ES-I3 (cell line): ENCODE results near the gene ANKS1B.
"Not testable (repeated sequence)": the region's sequence is repeated elsewhere in the genome, so short reads cannot be mapped to it uniquely, and the experiment has no call there.

Experiments
- H3K36me3 ChIP-seq: 2 replicates; pipeline ENCODE4 v1.6.1; 2013; ENCODE audit warnings: mild to moderate bottlenecking, low read length, control low read depth, moderate library complexity; ENCODE audit not compliant: insufficient read depth
- H3K4me1 ChIP-seq: 2 replicates; pipeline ENCODE4 v1.6.1; 2013; ENCODE audit warnings: mild to moderate bottlenecking, control low read depth, low read length; ENCODE audit not compliant: insufficient read depth
- H3K9ac ChIP-seq: 2 replicates; pipeline ENCODE4 v1.6.1; 2013; ENCODE audit warnings: low read depth, mild to moderate bottlenecking, low read length, moderate library complexity
- H3K9me3 ChIP-seq: 2 replicates; pipeline ENCODE4 v1.6.1; 2013; ENCODE audit warnings: mild to moderate bottlenecking, low read length, moderate library complexity; ENCODE audit not compliant: control insufficient read depth, insufficient read depth

The ANKS1B gene

DNA sequence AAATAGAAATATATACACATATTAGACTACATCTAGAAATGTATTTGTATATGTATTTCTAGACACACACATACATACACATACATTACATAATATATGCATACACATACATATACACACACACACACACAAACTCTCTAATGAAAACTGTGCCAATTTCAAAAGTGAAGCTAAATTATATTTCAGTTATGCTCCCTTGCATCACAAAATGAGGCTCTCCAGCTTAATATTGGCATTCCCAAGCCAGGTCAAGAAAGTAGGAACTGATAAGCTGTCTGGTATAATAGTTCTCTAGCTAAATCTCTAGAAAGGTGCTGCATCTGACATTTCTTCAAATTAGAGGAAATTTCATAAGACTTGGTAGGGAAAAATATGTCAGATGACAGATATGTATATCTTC lies 280.3 kb downstream of the ANKS1B start:
- Histone ChIP-seq H3K36me3 (no peaks in the 10 kb centered on the region), H3K9ac (no peak overlapping the region), H3K9me3 (no peaks in the 10 kb centered on the region), H3K4me1 (no peaks in the 10 kb centered on the region)

DNA sequence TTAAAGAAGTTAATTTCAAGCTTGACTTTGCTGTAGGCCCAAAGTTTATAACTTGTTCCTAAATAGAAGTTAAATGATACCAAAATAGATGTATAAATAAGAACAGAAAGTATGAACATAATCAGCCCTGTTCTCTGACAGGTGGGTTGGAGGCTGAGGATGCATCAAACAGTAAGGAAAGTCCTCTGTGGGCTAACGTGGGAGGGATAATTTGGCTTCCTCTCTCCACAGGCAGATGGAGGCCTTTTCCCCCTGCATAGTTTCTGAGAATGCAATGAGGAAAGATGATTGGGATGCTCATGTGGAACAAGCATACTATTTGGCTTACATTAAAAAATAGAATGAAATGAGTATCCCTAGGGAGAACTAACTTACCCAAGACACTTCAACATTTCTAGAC lies 280.7 kb downstream of the ANKS1B start:
- no peak overlapping the region for H3K9ac ChIP-seq
- H3K36me3 ChIP-seq = no peaks in the 10 kb centered on the region
- H3K4me1 ChIP-seq = no peaks in the 10 kb centered on the region
- no peaks in the 10 kb centered on the region for H3K9me3 ChIP-seq

DNA sequence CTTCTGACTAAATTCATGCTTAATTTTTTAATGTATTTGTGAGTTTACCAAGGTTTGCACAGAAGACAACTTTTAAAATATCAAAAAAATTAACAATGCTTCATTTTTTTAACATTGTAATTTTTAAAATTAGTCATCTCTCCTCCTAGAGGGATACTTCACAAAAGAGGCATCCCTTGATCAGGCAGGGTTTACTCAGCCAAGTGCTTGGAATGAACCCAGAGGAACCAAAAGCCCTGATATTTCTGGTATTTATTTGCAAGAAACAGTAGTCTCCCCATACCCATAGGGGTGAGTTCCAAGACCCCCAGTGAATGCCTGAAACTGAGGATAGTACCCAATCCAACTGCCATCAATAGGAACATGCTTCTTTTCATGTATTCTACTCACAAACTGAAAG lies 284.7 kb downstream of the ANKS1B start:
- H3K9me3 ChIP-seq = no peaks in the 10 kb centered on the region
- H3K9ac ChIP-seq = no peak overlapping the region
- no peaks in the 10 kb centered on the region for H3K36me3 ChIP-seq
- H3K4me1 ChIP-seq = no peaks in the 10 kb centered on the region

DNA sequence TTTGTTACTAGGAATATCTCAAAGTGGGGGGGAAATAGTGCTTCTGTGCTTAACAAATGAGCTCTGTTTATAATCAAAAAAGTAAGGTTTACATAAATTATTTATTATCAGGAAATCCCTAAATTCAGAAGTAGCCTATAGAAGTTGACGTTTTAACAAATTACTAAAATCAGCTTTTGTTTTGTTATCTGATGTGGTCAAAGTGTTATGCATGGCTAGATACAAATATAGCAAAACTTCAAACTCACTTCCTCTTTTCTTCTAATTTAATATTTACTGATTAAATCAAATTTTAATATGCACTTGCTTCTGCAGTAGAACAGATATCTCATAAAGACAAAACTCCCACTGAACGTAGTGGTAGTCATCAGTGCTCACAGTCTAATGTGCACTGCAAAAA lies 289.7 kb downstream of the ANKS1B start:
- H3K9ac ChIP-seq = no peak overlapping the region
- no peaks in the 10 kb centered on the region for H3K36me3 ChIP-seq
- H3K9me3 ChIP-seq = no peaks in the 10 kb centered on the region; the same call in 1 of the 2 replicates
- no peaks in the 10 kb centered on the region for H3K4me1 ChIP-seq

DNA sequence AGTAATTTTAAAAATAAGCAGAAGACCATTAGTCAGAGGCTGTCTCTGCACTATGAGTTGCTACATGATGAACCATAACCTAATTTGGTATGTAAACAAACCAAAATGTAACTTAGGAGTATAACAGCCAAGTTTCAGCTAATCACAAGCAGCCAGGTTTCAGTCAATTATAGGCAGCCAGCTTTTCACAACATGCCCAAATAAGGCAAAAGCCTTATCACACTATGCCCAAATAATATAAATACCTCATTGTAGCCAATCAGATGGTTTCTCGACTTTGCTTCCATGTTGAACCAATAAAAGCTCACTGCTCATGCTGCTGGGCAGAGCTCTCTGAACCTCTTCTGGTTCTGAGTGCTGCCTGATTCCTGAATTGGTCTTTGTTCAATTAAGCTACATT lies 298.6 kb downstream of the ANKS1B start:
- no peaks in the 10 kb centered on the region for H3K4me1 ChIP-seq
- H3K36me3 ChIP-seq = no peaks in the 10 kb centered on the region
- H3K9ac ChIP-seq = no peak overlapping the region
- no peaks in the 10 kb centered on the region; the same call in 1 of the 2 replicates for H3K9me3 ChIP-seq

DNA sequence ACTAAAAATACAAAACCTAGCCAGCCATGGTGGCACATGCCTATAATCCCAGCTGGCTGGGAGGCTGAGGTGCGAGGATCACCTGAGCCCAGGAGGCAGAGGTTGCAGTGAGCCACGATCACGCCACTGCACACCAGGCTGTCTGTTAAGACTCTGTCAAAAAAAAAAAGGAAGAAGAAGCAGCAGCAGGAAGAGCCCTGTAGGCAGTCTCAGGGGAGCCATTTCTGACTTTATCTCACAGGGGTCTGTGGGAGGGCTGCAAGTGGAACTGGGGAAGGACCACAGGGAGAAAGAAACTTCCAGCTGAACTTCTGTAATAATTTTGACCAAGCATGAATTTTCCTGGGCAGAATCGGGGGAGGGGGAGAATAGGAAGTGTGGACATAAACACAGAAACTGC lies 304.5 kb downstream of the ANKS1B start:
- Histone ChIP-seq H3K4me1 (no peaks in the 10 kb centered on the region), H3K9me3 (peaks cover 2% of the 10 kb centered on the region; the same call in 1 of the 2 replicates), H3K9ac (no peak overlapping the region), H3K36me3 (no peaks in the 10 kb centered on the region)

DNA sequence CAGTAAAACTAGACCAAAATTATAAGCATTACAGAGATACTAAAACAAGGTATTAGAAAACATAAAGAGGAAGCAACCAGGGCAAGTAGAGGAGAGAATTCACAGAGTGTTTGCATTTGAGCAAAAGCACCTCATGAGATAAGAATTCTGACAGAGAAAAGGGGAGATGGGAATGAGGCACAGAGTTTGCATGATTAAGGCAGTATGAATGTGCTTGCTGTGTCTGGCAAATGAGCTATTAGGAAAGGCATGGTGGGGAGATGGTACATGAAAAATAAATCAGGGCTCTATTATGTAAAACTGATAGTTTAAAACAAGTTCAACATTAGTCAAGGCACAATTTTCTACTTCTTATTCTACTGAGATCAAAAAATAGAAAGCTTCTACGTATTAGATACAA lies 314.1 kb downstream of the ANKS1B start:
- Histone ChIP-seq H3K36me3 (no peaks in the 10 kb centered on the region), H3K9ac (no peak overlapping the region), H3K4me1 (peaks cover 5% of the 10 kb centered on the region; the same call in 1 of the 2 replicates), H3K9me3 (no peaks in the 10 kb centered on the region)

DNA sequence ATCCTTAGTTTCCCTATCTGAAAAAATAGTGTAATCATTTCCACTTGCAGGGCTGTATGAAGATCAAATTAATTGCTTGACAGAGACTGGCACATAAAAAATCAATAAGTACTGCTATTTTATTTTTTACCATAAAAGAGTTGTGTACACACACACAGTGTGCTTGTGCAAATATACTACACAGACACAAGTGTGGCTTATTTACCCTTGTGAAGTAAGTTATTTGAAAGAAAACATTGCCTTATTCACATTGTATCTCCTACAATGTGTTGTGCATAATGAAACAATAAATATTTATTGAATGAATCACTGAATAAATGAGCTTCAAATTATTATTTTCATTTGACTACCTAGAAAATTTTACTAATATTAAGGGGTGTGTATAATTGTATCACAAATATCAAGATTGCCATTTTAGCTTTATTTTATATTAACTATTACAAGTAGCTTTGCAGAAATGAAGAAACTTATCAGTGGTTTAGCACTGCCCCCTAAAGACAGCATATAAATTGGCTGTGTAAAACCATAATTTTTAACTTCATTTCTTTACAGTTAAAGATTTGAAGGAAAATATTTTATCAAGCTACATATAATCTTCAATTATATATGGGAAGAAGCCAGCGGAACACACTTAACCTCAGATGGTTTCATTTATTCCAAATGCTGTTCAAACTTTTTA lies 325.9 kb downstream of the ANKS1B start:
- no peaks in the 10 kb centered on the region for H3K4me1 ChIP-seq
- H3K9me3 ChIP-seq = no peaks in the 10 kb centered on the region
- no peaks in the 10 kb centered on the region for H3K36me3 ChIP-seq
- no peak overlapping the region for H3K9ac ChIP-seq

DNA sequence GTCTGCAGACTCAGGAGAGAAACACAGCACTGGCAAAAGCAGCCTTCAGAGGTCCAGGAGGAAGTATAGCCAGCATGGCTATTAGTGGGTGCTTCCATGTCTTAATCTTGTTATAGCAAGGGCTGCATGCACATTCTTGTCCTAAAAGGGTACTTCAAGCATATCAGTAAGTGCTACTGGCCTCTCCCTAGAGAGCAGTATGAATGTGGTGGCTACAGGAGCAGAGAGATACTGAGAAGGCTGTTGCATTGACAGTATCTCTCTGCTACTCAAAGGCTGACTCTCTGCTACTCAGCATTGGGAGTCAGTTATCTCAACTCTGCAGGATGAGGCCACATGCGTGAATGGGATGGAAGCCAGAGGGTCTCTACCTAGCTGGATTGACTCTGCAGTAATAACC lies 335.2 kb downstream of the ANKS1B start:
- H3K4me1 ChIP-seq = no peaks in the 10 kb centered on the region
- no peaks in the 10 kb centered on the region for H3K9me3 ChIP-seq
- no peak overlapping the region for H3K9ac ChIP-seq
- no peaks in the 10 kb centered on the region for H3K36me3 ChIP-seq

DNA sequence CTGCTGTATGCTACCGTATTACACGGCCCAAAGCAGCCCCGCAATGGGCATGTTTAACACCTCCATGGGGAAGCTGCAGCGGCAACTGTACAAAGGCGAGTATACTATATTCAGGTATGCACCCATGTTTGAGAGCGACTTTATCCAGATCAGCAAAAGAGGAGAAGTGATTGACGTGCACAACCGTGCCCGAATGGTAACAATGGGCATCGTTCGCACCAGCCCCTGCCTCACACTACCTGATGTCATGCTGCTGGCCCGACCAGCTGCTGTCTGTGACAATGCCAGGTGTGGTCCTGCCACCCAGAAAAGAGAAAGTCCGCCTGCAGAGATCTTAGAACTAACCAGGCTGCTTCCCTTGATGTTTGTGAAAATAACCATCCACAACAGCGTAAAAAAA lies 336.6 kb downstream of the ANKS1B start:
- Histone ChIP-seq H3K9ac (no peak overlapping the region), H3K9me3 (no peaks in the 10 kb centered on the region), H3K36me3 (no peaks in the 10 kb centered on the region), H3K4me1 (no peaks in the 10 kb centered on the region)

DNA sequence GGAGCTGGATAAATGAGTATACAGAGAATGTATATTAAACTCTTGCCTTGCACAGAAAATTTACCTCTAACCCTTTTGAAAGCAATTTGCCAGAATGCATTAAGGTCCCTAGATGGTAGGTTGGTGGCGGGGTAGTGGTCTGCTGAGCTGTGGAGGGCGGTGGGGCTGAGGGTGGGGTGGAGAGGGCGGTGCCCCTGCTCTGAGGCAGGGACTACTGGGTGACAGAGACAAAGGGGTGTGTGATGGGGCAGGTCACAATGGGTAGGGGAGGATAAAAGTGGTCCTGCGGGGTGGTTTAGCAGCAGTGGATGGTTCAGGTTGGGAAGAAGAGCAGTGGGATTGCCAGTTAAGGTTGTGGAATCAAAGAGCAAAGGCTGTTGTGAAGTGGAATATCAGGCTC lies 337.3 kb downstream of the ANKS1B start, which contains the start of gene GARIN6:
Gene GARIN6 (plus strand): TSS at position 301 of the 400 bp plus-strand sequence. CDS start 422 bp downstream, outside the sequence.
- Histone ChIP-seq H3K4me1 (no peaks in the 10 kb centered on the region), H3K9me3 (no peaks in the 10 kb centered on the region), H3K36me3 (no peaks in the 10 kb centered on the region), H3K9ac (no peak within 1 kb of the TSS)

DNA sequence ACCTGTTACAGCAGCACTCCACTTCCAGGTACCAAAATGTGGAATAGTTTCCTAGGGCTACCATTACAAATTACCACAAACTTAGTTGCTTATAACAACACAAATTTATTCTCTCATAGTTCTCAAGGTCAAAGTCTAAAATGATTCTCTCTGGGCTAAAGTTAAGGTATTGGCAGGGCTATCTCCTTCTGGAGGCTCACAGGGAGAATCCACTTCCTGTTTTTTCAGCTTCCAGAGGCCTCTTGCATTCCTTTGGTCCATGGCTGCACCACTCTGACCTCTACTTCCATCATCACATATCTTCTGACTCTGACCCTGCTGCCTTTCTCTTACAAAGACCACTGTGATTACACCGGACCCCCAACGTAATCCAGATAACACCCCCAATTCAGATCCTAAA lies 340.1 kb downstream of the ANKS1B start:
- Histone ChIP-seq H3K9me3 (no peaks in the 10 kb centered on the region), H3K9ac (no peak overlapping the region), H3K36me3 (no peaks in the 10 kb centered on the region), H3K4me1 (no peaks in the 10 kb centered on the region)

DNA sequence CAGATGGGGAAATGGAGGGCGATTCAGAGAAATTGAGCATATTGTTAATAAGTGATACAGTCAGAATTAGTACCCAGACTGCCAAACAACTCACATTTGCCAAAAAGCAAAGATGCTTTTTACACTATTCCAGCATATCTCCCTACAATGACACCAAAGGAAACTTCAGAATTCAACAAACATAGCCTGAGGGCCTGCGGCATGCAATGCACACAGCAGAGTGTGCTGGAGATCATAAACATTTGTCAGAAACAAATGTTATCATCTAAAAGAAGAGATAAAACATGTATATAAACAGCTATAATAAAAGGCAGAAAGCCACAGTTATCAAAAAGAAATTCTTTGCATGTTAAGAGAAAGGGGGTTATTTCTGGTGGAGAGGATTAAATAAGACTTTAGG lies 357.3 kb downstream of the ANKS1B start:
- H3K36me3 ChIP-seq = no peaks in the 10 kb centered on the region
- H3K4me1 ChIP-seq = no peaks in the 10 kb centered on the region
- H3K9ac ChIP-seq = no peak overlapping the region
- no peaks in the 10 kb centered on the region for H3K9me3 ChIP-seq

DNA sequence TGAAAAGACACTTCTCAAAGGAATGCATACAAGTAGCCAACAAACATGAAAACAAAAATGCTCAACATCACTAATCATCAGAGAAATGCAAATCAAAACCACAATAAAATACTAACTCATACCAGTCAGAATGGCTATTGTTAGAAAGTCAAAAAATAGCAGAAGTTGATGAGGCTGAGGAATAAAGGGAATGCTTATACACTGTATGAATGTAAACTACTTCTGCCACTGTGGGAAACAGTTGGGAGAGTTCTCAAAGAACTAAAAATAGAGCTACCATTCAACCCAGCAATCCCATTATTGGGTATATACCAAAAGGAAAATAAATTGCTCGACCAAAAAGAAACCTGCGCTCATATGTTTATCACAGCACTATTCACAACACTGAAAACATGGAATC lies 360.1 kb downstream of the ANKS1B start:
- not testable (repeated sequence) for H3K36me3 ChIP-seq

DNA sequence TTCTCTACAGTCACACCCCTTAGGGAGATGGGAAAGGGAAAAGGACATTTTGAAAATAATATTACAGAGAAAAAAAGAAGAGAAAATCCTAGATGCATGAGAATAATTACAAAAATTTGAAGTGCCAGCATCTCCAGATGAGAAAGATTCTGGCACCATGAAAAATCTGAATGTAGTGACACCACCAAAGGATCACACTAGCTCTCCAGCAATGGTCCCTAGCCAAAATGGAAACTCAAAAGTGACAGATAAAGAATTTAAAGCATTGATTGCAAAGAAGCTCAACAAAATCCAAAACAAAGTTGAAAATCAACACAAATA lies 364.6 kb downstream of the ANKS1B start:
- Histone ChIP-seq H3K9ac (no peak overlapping the region), H3K9me3 (no peaks in the 10 kb centered on the region), H3K36me3 (no peaks in the 10 kb centered on the region), H3K4me1 (no peaks in the 10 kb centered on the region; the same call in 1 of the 2 replicates)

More for the DNA sequence above, 360.1 kb downstream of the ANKS1B start:
- not testable (repeated sequence) for H3K9ac ChIP-seq, H3K4me1 ChIP-seq, H3K9me3 ChIP-seq
